ENCODE data around the gene MARVELD3.
"Not testable (repeated sequence)": the region's sequence is repeated elsewhere in the genome, so short reads cannot be mapped to it uniquely, and the experiment has no call there.

The MARVELD3 gene

GRCh38 chr16:71672125-71672524 is 46.1 kb downstream of the MARVELD3 start:
- ATAC-seq (no peak), DNase-seq (no peak)

GRCh38 chr16:71672803-71673581 is 47.0 kb downstream of the MARVELD3 start:
- ATAC-seq, result peak; percentile 40
- no peak for DNase-seq

GRCh38 chr16:71673582-71673973 is 47.6 kb downstream of the MARVELD3 start:
- ATAC-seq (no peak), DNase-seq (no peak)

- ATAC-seq, result no peak
- no peak for DNase-seq
These were observed 48.2 kb downstream of the MARVELD3 start for GRCh38 chr16:71674229-71674628.

GRCh38 chr16:71675380-71675779 is 49.4 kb downstream of the MARVELD3 start:
- ATAC-seq (no peak), DNase-seq (no peak)

GRCh38 chr16:71676236-71676635 is 50.3 kb downstream of the MARVELD3 start:
- ATAC-seq (no peak), DNase-seq (no peak)

- no peak for DNase-seq
- ATAC-seq, result no peak
These were observed 55.4 kb downstream of the MARVELD3 start for GRCh38 chr16:71681360-71681759.

- not testable (repeated sequence) for ATAC-seq, DNase-seq
These were observed 58.3 kb downstream of the MARVELD3 start for GRCh38 chr16:71684280-71684679.
